Calu3 (cell line): ENCODE measurements around the gene YRDC. TPM values are rescaled to one million over a fixed set of nuclear protein-coding genes. Genes with fewer than 3 reads are reported as not detected.

Source experiments
- BruUV-seq: library from RNA; stranded (reverse); fragments of 400-500 nt; replicated peaks from 2 replicates; lab custom pipeline; 2021; lab: Mats Ljungman, UMichigan
- CTCF ChIA-PET: fragments of 300-600 bp; sonication (Branson Sonifier 250); formaldehyde crosslinking; loops from one replicate; lab custom pipeline; 2022; ENCODE audit warnings: antibody characterized with exemption; lab: Charles Lee
- DNase-seq: peaks from one replicate; pipeline ENCODE4 v3.0.0; 2022
- H3K27ac Mint-ChIP-seq: one replicate; pipeline ENCODE4 v1.8.0; 2022; ENCODE audit warnings: mixed read lengths; ENCODE audit not compliant: unreplicated experiment
- H3K27me3 Mint-ChIP-seq: one replicate; pipeline ENCODE4 v1.8.0; 2022; ENCODE audit warnings: mixed read lengths; ENCODE audit not compliant: unreplicated experiment
- H3K36me3 Mint-ChIP-seq: one replicate; pipeline ENCODE4 v1.8.0; 2022; ENCODE audit warnings: mild to moderate bottlenecking, moderate library complexity, mixed read lengths; ENCODE audit not compliant: insufficient read depth, unreplicated experiment
- H3K4me1 Mint-ChIP-seq: one replicate; pipeline ENCODE4 v1.8.0; 2022; ENCODE audit warnings: mild to moderate bottlenecking, low read depth, mixed read lengths; ENCODE audit not compliant: unreplicated experiment
- H3K4me3 Mint-ChIP-seq: one replicate; pipeline ENCODE4 v1.8.0; 2022; ENCODE audit warnings: mild to moderate bottlenecking, low read depth, moderate library complexity, mixed read lengths; ENCODE audit not compliant: unreplicated experiment
- H3K9me3 Mint-ChIP-seq: one replicate; pipeline ENCODE4 v1.8.0; 2022; ENCODE audit warnings: low read depth, mixed read lengths; ENCODE audit not compliant: unreplicated experiment
- intact Hi-C: fragments of 100-400 bp; cut with micrococcal nuclease; formaldehyde crosslinking; loops from one replicate; pipeline ENCODE4 v1.10.0; 2022; ENCODE audit not compliant: unreplicated experiment
- total RNA-seq: library from RNA; stranded (reverse); gene quantifications from 2 replicates; pipeline ENCODE4 v1.2.3, GENCODE V29; 2022
- TF ChIP-seq, protein P1 (sequence below): fragments of 200-600 bp; IDR thresholded peaks from one replicate; pipeline ENCODE4 v1.8.0; 2022; ENCODE audit warnings: antibody characterized with exemption; ENCODE audit not compliant: unreplicated experiment

Gene YRDC
- total RNA-seq, 1 experiment from 2014 or later: 18.6 TPM

GRCh38 chr1:37813529-37814145, 5.6 kb upstream of the YRDC start:
- Mint-ChIP-seq H3K27ac (no peak overlapping the region), H3K4me1 (peaks cover 13% of the 10 kb centered on the region), H3K36me3 (peaks cover 31% of the 10 kb centered on the region), H3K4me3 (no peak overlapping the region), H3K27me3 (no peaks in the 10 kb centered on the region), H3K9me3 (no peaks in the 10 kb centered on the region)
- CTCF ChIA-PET: no interaction called here
- intact Hi-C loops: no loop called here
- TF ChIP-seq, protein P1, sequence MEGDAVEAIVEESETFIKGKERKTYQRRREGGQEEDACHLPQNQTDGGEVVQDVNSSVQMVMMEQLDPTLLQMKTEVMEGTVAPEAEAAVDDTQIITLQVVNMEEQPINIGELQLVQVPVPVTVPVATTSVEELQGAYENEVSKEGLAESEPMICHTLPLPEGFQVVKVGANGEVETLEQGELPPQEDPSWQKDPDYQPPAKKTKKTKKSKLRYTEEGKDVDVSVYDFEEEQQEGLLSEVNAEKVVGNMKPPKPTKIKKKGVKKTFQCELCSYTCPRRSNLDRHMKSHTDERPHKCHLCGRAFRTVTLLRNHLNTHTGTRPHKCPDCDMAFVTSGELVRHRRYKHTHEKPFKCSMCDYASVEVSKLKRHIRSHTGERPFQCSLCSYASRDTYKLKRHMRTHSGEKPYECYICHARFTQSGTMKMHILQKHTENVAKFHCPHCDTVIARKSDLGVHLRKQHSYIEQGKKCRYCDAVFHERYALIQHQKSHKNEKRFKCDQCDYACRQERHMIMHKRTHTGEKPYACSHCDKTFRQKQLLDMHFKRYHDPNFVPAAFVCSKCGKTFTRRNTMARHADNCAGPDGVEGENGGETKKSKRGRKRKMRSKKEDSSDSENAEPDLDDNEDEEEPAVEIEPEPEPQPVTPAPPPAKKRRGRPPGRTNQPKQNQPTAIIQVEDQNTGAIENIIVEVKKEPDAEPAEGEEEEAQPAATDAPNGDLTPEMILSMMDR: no peak
- no peak for DNase-seq
- no TSS peak for BruUV-seq

DNA sequence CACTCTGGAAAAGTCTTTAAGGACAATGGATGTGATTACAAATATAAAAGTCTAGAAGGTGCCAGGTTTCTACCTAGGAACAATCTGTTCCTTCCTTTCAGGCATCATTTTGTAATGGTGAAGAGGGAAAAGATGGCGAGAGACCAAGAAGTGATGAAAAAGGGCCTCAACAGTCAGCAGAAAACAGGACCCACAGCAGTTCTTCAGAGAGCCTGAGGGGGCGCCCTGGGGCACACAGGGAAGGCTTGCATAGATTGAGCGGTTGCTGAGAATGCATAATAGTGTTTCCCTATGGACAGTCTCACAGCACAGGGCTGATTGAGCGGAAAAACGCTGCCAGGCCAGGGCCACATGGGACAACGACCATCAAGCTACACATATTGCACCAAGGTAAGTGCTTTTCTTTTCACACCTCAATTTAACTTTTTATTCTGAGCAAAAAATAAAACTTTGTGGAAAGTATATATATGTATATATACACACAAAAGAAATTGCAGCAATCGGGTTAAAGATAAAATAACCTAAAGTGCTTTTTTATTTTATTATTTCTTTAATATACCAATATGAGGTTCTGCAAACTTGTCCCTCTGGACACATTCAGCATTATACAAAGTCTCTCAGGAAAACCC, 3.1 kb upstream of the YRDC start:
- Mint-ChIP-seq H3K36me3 (peaks cover 34% of the 10 kb centered on the region), H3K4me3 (no peak overlapping the region), H3K4me1 (peaks cover 13% of the 10 kb centered on the region), H3K27me3 (no peaks in the 10 kb centered on the region), H3K9me3 (no peaks in the 10 kb centered on the region), H3K27ac (peak overlapping the region; percentile 30)
- intact Hi-C loops: no loop called here
- BruUV-seq: no TSS peak
- DNase-seq: peak; percentile 80
- TF ChIP-seq, protein P1: peak; percentile 79
- CTCF ChIA-PET: interaction anchor here (0.6 kb wide), 1 partner anchor 45 kb away, joined by 4 read pairs; no protein-coding TSS in a partner anchor

- DNase-seq: no peak
- peaks cover 39% of the 10 kb centered on the region for H3K36me3 Mint-ChIP-seq
- TF ChIP-seq, protein P1: no peak
- CTCF ChIA-PET: interaction anchor here (0.6 kb wide), 1 partner anchor 517 kb away, joined by 9 read pairs; no protein-coding TSS in a partner anchor
- no peaks in the 10 kb centered on the region for H3K27me3 Mint-ChIP-seq
- no peak overlapping the region for H3K27ac Mint-ChIP-seq
- no peak overlapping the region for H3K4me3 Mint-ChIP-seq
- intact Hi-C loops: loop anchor here (10.0 kb wide), 1 partner anchor 115 kb away; the partner anchor contains the start of gene CDCA8
- no TSS peak for BruUV-seq
- peaks cover 13% of the 10 kb centered on the region for H3K4me1 Mint-ChIP-seq
- no peaks in the 10 kb centered on the region for H3K9me3 Mint-ChIP-seq
These were observed 1.9 kb upstream of the YRDC start for GRCh38 chr1:37809942-37810341.

- peaks cover 13% of the 10 kb centered on the region for H3K4me1 Mint-ChIP-seq
- peak; percentile 82 for DNase-seq
- CTCF ChIA-PET: interaction anchor here (0.6 to 1.4 kb wide), 8 partner anchors 12 to 778 kb away, joined by 3 to 10 read pairs (median 4); a partner anchor contains a TSS
- no peaks in the 10 kb centered on the region for H3K9me3 Mint-ChIP-seq
- no peaks in the 10 kb centered on the region for H3K27me3 Mint-ChIP-seq
- H3K4me3 Mint-ChIP-seq: peak overlapping the region; percentile 95
- no TSS peak for BruUV-seq
- H3K36me3 Mint-ChIP-seq: peaks cover 51% of the 10 kb centered on the region
- peak overlapping the region; percentile 96 for H3K27ac Mint-ChIP-seq
- TF ChIP-seq, protein P1: no peak
- intact Hi-C loops: loop anchor here (10.0 kb wide), 1 partner anchor 114 kb away; the partner anchor contains the start of gene CDCA8
These were observed 636 bp upstream of the YRDC start for GRCh38 chr1:37808369-37809319.
